ENCODE measurements around the gene SUFU.

SUFU gene

DNA sequence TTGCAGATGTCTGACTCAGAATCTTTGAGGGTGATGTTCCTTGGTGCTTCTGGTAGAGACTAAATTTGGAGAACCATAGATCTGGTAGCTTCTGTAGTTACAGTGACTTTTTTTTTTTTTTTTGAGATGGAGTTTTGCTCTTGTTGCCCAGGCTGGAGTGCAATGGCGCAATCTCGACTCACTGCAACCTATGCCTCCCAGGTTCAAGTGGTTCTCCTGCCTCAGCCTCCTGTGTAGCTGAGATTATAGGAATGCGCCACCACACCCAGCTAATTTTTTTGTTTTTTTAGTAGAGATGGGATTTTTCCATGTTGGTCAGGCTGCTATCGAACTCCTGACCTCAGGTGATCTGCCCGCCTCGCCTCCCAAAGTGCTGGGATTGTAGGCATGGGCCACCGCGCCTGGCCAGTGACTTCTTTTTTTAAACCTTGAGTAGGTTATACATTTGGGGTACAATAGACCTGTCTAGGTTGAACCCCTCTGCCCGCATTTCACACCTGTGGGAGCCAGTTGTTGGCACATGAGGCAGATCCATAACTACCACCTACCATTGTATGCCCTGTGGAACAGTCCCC lies 47.0 kb downstream of the SUFU start:
- no peak overlapping the region for H2AFZ ChIP-seq (ENCODE audit: low read length, unreplicated experiment)
- no peak overlapping the region for H3K4me3 ChIP-seq (ENCODE audit: low read depth, low read length)
- H3K79me2 ChIP-seq (ENCODE audit: control insufficient read depth, insufficient read depth, low read length, unreplicated experiment): no peaks in the 10 kb centered on the region
- peaks cover 9% of the 10 kb centered on the region for H3K4me1 ChIP-seq (ENCODE audit: control insufficient read depth, insufficient read depth, low read length, unreplicated experiment)
- no peaks in the 10 kb centered on the region for H3K27me3 ChIP-seq (ENCODE audit: insufficient read depth, low read length)
- no peak overlapping the region for H3K27ac ChIP-seq (ENCODE audit: low read depth, low read length)
- H3K36me3 ChIP-seq (ENCODE audit: insufficient read depth, low read length): peaks cover 10% of the 10 kb centered on the region; the same call in 1 of the 2 replicates

GRCh38 chr10:102552533-102552932 lies 48.8 kb downstream of the SUFU start:
- no peak overlapping the region for H3K27ac ChIP-seq (ENCODE audit: low read depth, low read length)
- H2AFZ ChIP-seq (ENCODE audit: low read length, unreplicated experiment): no peak overlapping the region
- H3K27me3 ChIP-seq (ENCODE audit: insufficient read depth, low read length): no peaks in the 10 kb centered on the region
- no peak overlapping the region for H3K4me3 ChIP-seq (ENCODE audit: low read depth, low read length)
- peaks cover 10% of the 10 kb centered on the region for H3K4me1 ChIP-seq (ENCODE audit: control insufficient read depth, insufficient read depth, low read length, unreplicated experiment)
- H3K79me2 ChIP-seq (ENCODE audit: control insufficient read depth, insufficient read depth, low read length, unreplicated experiment): no peaks in the 10 kb centered on the region
- peaks cover 10% of the 10 kb centered on the region; the same call in 1 of the 2 replicates for H3K36me3 ChIP-seq (ENCODE audit: insufficient read depth, low read length)

GRCh38 chr10:102553771-102554170 lies 50.0 kb downstream of the SUFU start:
- Histone ChIP-seq H3K4me3 (ENCODE audit: low read depth, low read length) (no peak overlapping the region), H3K27ac (ENCODE audit: low read depth, low read length) (no peak overlapping the region), H3K36me3 (ENCODE audit: insufficient read depth, low read length) (peaks cover 10% of the 10 kb centered on the region; the same call in 1 of the 2 replicates), H3K27me3 (ENCODE audit: insufficient read depth, low read length) (no peaks in the 10 kb centered on the region), H3K79me2 (ENCODE audit: control insufficient read depth, insufficient read depth, low read length, unreplicated experiment) (no peaks in the 10 kb centered on the region), H3K4me1 (ENCODE audit: control insufficient read depth, insufficient read depth, low read length, unreplicated experiment) (peaks cover 10% of the 10 kb centered on the region), H2AFZ (ENCODE audit: low read length, unreplicated experiment) (no peak overlapping the region)

- no peaks in the 10 kb centered on the region for H3K79me2 ChIP-seq (ENCODE audit: control insufficient read depth, insufficient read depth, low read length, unreplicated experiment)
- H3K4me3 ChIP-seq (ENCODE audit: low read depth, low read length): no peak overlapping the region
- no peaks in the 10 kb centered on the region for H3K27me3 ChIP-seq (ENCODE audit: insufficient read depth, low read length)
- H3K27ac ChIP-seq (ENCODE audit: low read depth, low read length): no peak overlapping the region
- no peak overlapping the region for H2AFZ ChIP-seq (ENCODE audit: low read length, unreplicated experiment)
- peaks cover 10% of the 10 kb centered on the region; the same call in 1 of the 2 replicates for H3K36me3 ChIP-seq (ENCODE audit: insufficient read depth, low read length)
- H3K4me1 ChIP-seq (ENCODE audit: control insufficient read depth, insufficient read depth, low read length, unreplicated experiment): peaks cover 10% of the 10 kb centered on the region
These were observed 50.8 kb downstream of the SUFU start for GRCh38 chr10:102554531-102554930.

DNA sequence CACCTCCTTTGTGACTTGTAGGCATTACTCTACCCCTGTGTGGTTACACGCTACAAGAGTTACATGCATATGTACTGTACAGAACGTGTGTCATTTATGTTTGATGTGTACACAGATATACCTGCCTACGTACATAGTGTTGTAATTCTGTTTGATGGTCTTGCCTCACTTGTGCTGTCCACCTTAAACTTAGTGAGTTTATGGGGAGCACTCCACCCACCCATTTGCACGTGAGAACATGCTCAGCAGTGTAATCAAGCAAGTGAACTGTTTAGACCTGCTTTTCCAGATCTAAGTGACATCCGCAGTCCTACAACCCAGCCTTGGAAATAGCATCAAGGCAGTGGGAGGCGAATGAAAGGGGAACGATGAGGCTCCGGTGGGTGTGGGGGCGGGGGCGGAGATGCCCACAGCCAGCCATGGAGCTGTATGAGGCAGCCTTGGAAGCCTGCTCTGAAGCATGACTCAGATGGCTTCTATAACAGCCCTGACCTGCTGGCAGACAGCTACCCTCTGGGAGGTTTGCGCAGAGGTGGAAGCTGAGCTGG lies 52.1 kb downstream of the SUFU start:
- Histone ChIP-seq H3K79me2 (ENCODE audit: control insufficient read depth, insufficient read depth, low read length, unreplicated experiment) (no peaks in the 10 kb centered on the region), H3K4me1 (ENCODE audit: control insufficient read depth, insufficient read depth, low read length, unreplicated experiment) (peaks cover 10% of the 10 kb centered on the region), H2AFZ (ENCODE audit: low read length, unreplicated experiment) (no peak overlapping the region)

GRCh38 chr10:102557569-102557968 lies 53.8 kb downstream of the SUFU start:
- Histone ChIP-seq H3K4me1 (ENCODE audit: control insufficient read depth, insufficient read depth, low read length, unreplicated experiment) (peaks cover 10% of the 10 kb centered on the region), H3K36me3 (ENCODE audit: insufficient read depth, low read length) (no peaks in the 10 kb centered on the region), H2AFZ (ENCODE audit: low read length, unreplicated experiment) (no peak overlapping the region), H3K4me3 (ENCODE audit: low read depth, low read length) (no peak overlapping the region), H3K27me3 (ENCODE audit: insufficient read depth, low read length) (no peaks in the 10 kb centered on the region), H3K79me2 (ENCODE audit: control insufficient read depth, insufficient read depth, low read length, unreplicated experiment) (no peaks in the 10 kb centered on the region), H3K27ac (ENCODE audit: low read depth, low read length) (no peak overlapping the region)

More for the DNA sequence above, 52.1 kb downstream of the SUFU start:
- peaks cover 3% of the 10 kb centered on the region; the same call in 1 of the 2 replicates for H3K36me3 ChIP-seq (ENCODE audit: insufficient read depth, low read length)
- H3K4me3 ChIP-seq (ENCODE audit: low read depth, low read length): no peak overlapping the region
- no peak overlapping the region for H3K27ac ChIP-seq (ENCODE audit: low read depth, low read length)
- no peaks in the 10 kb centered on the region for H3K27me3 ChIP-seq (ENCODE audit: insufficient read depth, low read length)

- H3K4me1 ChIP-seq (ENCODE audit: control insufficient read depth, insufficient read depth, low read length, unreplicated experiment): peaks cover 10% of the 10 kb centered on the region
- H3K27ac ChIP-seq (ENCODE audit: low read depth, low read length): no peak overlapping the region
- no peaks in the 10 kb centered on the region for H3K36me3 ChIP-seq (ENCODE audit: insufficient read depth, low read length)
- H3K79me2 ChIP-seq (ENCODE audit: control insufficient read depth, insufficient read depth, low read length, unreplicated experiment): no peaks in the 10 kb centered on the region
- H3K4me3 ChIP-seq (ENCODE audit: low read depth, low read length): no peak overlapping the region
- no peaks in the 10 kb centered on the region for H3K27me3 ChIP-seq (ENCODE audit: insufficient read depth, low read length)
- no peak overlapping the region for H2AFZ ChIP-seq (ENCODE audit: low read length, unreplicated experiment)
These were observed 56.0 kb downstream of the SUFU start for GRCh38 chr10:102559764-102560163.

- H2AFZ ChIP-seq (ENCODE audit: low read length, unreplicated experiment): no peak overlapping the region
- H3K4me1 ChIP-seq (ENCODE audit: control insufficient read depth, insufficient read depth, low read length, unreplicated experiment): no peaks in the 10 kb centered on the region
- no peaks in the 10 kb centered on the region for H3K79me2 ChIP-seq (ENCODE audit: control insufficient read depth, insufficient read depth, low read length, unreplicated experiment)
- H3K4me3 ChIP-seq (ENCODE audit: low read depth, low read length): no peak overlapping the region
- H3K27ac ChIP-seq (ENCODE audit: low read depth, low read length): no peak overlapping the region
- no peaks in the 10 kb centered on the region for H3K36me3 ChIP-seq (ENCODE audit: insufficient read depth, low read length)
- no peaks in the 10 kb centered on the region for H3K27me3 ChIP-seq (ENCODE audit: insufficient read depth, low read length)
These were observed 60.5 kb downstream of the SUFU start for GRCh38 chr10:102564209-102564834.

DNA sequence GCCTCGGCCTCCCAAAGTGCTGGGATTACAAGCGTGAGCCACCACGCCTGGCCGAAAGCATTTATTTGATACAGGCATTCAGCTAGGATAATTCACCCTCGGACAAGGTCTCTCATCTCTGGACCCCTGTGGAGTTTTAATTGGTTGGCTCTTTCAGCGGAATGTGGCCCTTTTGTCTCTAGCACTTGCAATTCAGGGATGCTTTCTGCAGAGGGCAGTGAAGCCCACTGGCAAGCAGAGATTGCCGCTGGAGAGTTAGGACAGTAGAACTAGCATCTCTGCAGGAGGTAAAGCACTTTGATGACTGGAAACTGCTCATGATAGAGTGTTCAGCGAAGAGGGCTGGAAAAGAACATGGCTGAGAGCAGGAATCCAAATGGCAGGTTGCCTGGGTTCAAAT lies 62.0 kb downstream of the SUFU start:
- Histone ChIP-seq H3K4me3 (ENCODE audit: low read depth, low read length) (no peak overlapping the region), H3K36me3 (ENCODE audit: insufficient read depth, low read length) (no peaks in the 10 kb centered on the region), H3K27me3 (ENCODE audit: insufficient read depth, low read length) (no peaks in the 10 kb centered on the region), H2AFZ (ENCODE audit: low read length, unreplicated experiment) (no peak overlapping the region), H3K4me1 (ENCODE audit: control insufficient read depth, insufficient read depth, low read length, unreplicated experiment) (no peaks in the 10 kb centered on the region), H3K27ac (ENCODE audit: low read depth, low read length) (no peak overlapping the region), H3K79me2 (ENCODE audit: control insufficient read depth, insufficient read depth, low read length, unreplicated experiment) (no peaks in the 10 kb centered on the region)

DNA sequence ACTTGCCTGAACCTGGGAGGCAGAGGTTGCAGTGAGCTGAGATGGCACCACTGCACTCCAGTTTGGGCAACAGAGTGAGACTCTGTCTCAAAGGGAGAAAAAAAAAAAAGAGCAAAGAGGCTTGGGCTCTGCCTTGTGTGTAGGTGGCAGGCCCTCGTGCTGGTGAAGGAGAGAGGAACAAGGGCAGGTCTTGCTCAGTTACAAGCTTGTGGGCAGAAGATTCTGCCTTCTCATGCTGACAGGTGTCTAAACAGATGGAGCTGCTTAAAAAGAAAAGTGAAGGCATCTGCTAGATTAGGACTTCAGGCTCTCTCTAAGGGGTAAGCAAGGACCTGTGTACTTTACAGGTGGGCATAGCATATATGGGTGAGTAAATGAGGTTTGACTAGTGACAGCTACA lies 75.0 kb downstream of the SUFU start:
- no peaks in the 10 kb centered on the region for H3K27me3 ChIP-seq (ENCODE audit: insufficient read depth, low read length)
- H3K4me3 ChIP-seq (ENCODE audit: low read depth, low read length): no peak overlapping the region
- H3K27ac ChIP-seq (ENCODE audit: low read depth, low read length): no peak overlapping the region
- no peak overlapping the region for H2AFZ ChIP-seq (ENCODE audit: low read length, unreplicated experiment)
- no peaks in the 10 kb centered on the region for H3K4me1 ChIP-seq (ENCODE audit: control insufficient read depth, insufficient read depth, low read length, unreplicated experiment)
- no peaks in the 10 kb centered on the region for H3K79me2 ChIP-seq (ENCODE audit: control insufficient read depth, insufficient read depth, low read length, unreplicated experiment)
- no peaks in the 10 kb centered on the region for H3K36me3 ChIP-seq (ENCODE audit: insufficient read depth, low read length)

GRCh38 chr10:102579328-102579727 lies 75.6 kb downstream of the SUFU start:
- Histone ChIP-seq H3K79me2 (ENCODE audit: control insufficient read depth, insufficient read depth, low read length, unreplicated experiment) (no peaks in the 10 kb centered on the region), H3K27me3 (ENCODE audit: insufficient read depth, low read length) (no peaks in the 10 kb centered on the region), H3K36me3 (ENCODE audit: insufficient read depth, low read length) (no peaks in the 10 kb centered on the region), H3K4me1 (ENCODE audit: control insufficient read depth, insufficient read depth, low read length, unreplicated experiment) (peaks cover 3% of the 10 kb centered on the region), H3K4me3 (ENCODE audit: low read depth, low read length) (no peak overlapping the region), H3K27ac (ENCODE audit: low read depth, low read length) (no peak overlapping the region), H2AFZ (ENCODE audit: low read length, unreplicated experiment) (no peak overlapping the region)

Measured in ACC112 (cell line).